ENCODE data around the gene ASXL2. TPM values are rescaled to one million over a fixed set of nuclear protein-coding genes. Genes with fewer than 3 reads are reported as not detected.

ASXL2 gene
- total RNA-seq, 1 donor from 2014 or later: 25.8 TPM

- H4K20me1 ChIP-seq (ENCODE audit: insufficient read depth, low read length): peaks cover 63% of the 10 kb centered on the region
- no peaks in the 10 kb centered on the region for H3K27me3 Mint-ChIP-seq (ENCODE audit: low read depth, unreplicated experiment)
- FAIRE-seq: no peak
Observed at GRCh38 chr2:25810428-25810827, 67.9 kb downstream of the ASXL2 start.

GRCh38 chr2:25809646-25810045, 68.6 kb downstream of the ASXL2 start:
- Mint-ChIP-seq H3K27me3 (ENCODE audit: low read depth, unreplicated experiment) (no peaks in the 10 kb centered on the region), H3K36me3 (ENCODE audit: low read depth, unreplicated experiment) (peaks cover 2% of the 10 kb centered on the region), H3K9me3 (ENCODE audit: unreplicated experiment) (no peaks in the 10 kb centered on the region), H3K27ac (ENCODE audit: unreplicated experiment) (no peak overlapping the region), H3K4me3 (ENCODE audit: unreplicated experiment) (no peak overlapping the region), H3K4me1 (ENCODE audit: low read depth, unreplicated experiment) (peaks cover 9% of the 10 kb centered on the region)
- no peak for FAIRE-seq
- TF ChIP-seq CTCF (IDR thresholded peaks at IDR 0.05; ENCODE audit: insufficient read depth, low read depth, low read length): no peak
- no peak for TF ChIP-seq EZH2 (IDR thresholded peaks at IDR 0.05; ENCODE audit: insufficient read depth, low read length)
- Histone ChIP-seq H3K36me3 (ENCODE audit: insufficient read depth, low read length) (peaks cover 4% of the 10 kb centered on the region), H2AFZ (ENCODE audit: low read depth, low read length) (no peak overlapping the region), H3K27me3 (ENCODE audit: insufficient read depth, low read length) (no peaks in the 10 kb centered on the region), H3K4me2 (ENCODE audit: low read length) (no peak overlapping the region), H4K20me1 (ENCODE audit: insufficient read depth, low read length) (peaks cover 56% of the 10 kb centered on the region), H3K9ac (ENCODE audit: low read length) (no peak overlapping the region), H3K27ac (ENCODE audit: low read depth, low read length) (no peak overlapping the region), H3K9me3 (ENCODE audit: insufficient read depth, low read depth, low read length) (no peaks in the 10 kb centered on the region), H3K79me2 (ENCODE audit: insufficient read depth, low read length) (peaks cover 23% of the 10 kb centered on the region), H3K4me3 (ENCODE audit: insufficient read depth, low read depth, low read length) (no peak overlapping the region), H3K4me1 (ENCODE audit: insufficient read depth, low read length) (peaks cover 3% of the 10 kb centered on the region)
- DNase-seq (ENCODE audit: low read depth): no peak

More at GRCh38 chr2:25810428-25810827, 67.9 kb downstream of the ASXL2 start:
- H3K9me3 ChIP-seq (ENCODE audit: insufficient read depth, low read depth, low read length): no peaks in the 10 kb centered on the region
- no peak overlapping the region for H3K27ac Mint-ChIP-seq (ENCODE audit: unreplicated experiment)
- H3K27ac ChIP-seq (ENCODE audit: low read depth, low read length): no peak overlapping the region
- peaks cover 2% of the 10 kb centered on the region for H3K36me3 Mint-ChIP-seq (ENCODE audit: low read depth, unreplicated experiment)
- no peak overlapping the region for H3K9ac ChIP-seq (ENCODE audit: low read length)
- H3K36me3 ChIP-seq (ENCODE audit: insufficient read depth, low read length): peaks cover 4% of the 10 kb centered on the region
- H3K4me3 Mint-ChIP-seq (ENCODE audit: unreplicated experiment): no peak overlapping the region
- TF ChIP-seq CTCF (IDR thresholded peaks at IDR 0.05; ENCODE audit: insufficient read depth, low read depth, low read length) (no peak), EZH2 (IDR thresholded peaks at IDR 0.05; ENCODE audit: insufficient read depth, low read length) (no peak)
- DNase-seq (ENCODE audit: low read depth): no peak
- no peak overlapping the region for H3K4me3 ChIP-seq (ENCODE audit: insufficient read depth, low read depth, low read length)
- peaks cover 12% of the 10 kb centered on the region for H3K4me1 Mint-ChIP-seq (ENCODE audit: low read depth, unreplicated experiment)
- no peak overlapping the region for H2AFZ ChIP-seq (ENCODE audit: low read depth, low read length)
- H3K4me1 ChIP-seq (ENCODE audit: insufficient read depth, low read length): peaks cover 3% of the 10 kb centered on the region
- no peaks in the 10 kb centered on the region for H3K9me3 Mint-ChIP-seq (ENCODE audit: unreplicated experiment)
- no peak overlapping the region for H3K4me2 ChIP-seq (ENCODE audit: low read length)
- H3K79me2 ChIP-seq (ENCODE audit: insufficient read depth, low read length): peaks cover 28% of the 10 kb centered on the region
- no peaks in the 10 kb centered on the region for H3K27me3 ChIP-seq (ENCODE audit: insufficient read depth, low read length)

- Histone ChIP-seq H3K4me3 (ENCODE audit: insufficient read depth, low read depth, low read length) (no peak overlapping the region), H3K79me2 (ENCODE audit: insufficient read depth, low read length) (peaks cover 16% of the 10 kb centered on the region), H3K4me1 (ENCODE audit: insufficient read depth, low read length) (peaks cover 3% of the 10 kb centered on the region), H3K9ac (ENCODE audit: low read length) (no peak overlapping the region), H2AFZ (ENCODE audit: low read depth, low read length) (no peak overlapping the region), H3K27ac (ENCODE audit: low read depth, low read length) (no peak overlapping the region), H4K20me1 (ENCODE audit: insufficient read depth, low read length) (peaks cover 43% of the 10 kb centered on the region), H3K4me2 (ENCODE audit: low read length) (no peak overlapping the region), H3K36me3 (ENCODE audit: insufficient read depth, low read length) (peaks cover 14% of the 10 kb centered on the region), H3K27me3 (ENCODE audit: insufficient read depth, low read length) (no peaks in the 10 kb centered on the region), H3K9me3 (ENCODE audit: insufficient read depth, low read depth, low read length) (no peaks in the 10 kb centered on the region)
- no peaks in the 10 kb centered on the region for H3K9me3 Mint-ChIP-seq (ENCODE audit: unreplicated experiment)
- H3K36me3 Mint-ChIP-seq (ENCODE audit: low read depth, unreplicated experiment): peaks cover 13% of the 10 kb centered on the region
- H3K4me3 Mint-ChIP-seq (ENCODE audit: unreplicated experiment): no peak overlapping the region
- no peak for TF ChIP-seq CTCF (IDR thresholded peaks at IDR 0.05; ENCODE audit: insufficient read depth, low read depth, low read length)
- no peak for TF ChIP-seq EZH2 (IDR thresholded peaks at IDR 0.05; ENCODE audit: insufficient read depth, low read length)
- H3K4me1 Mint-ChIP-seq (ENCODE audit: low read depth, unreplicated experiment): peaks cover 9% of the 10 kb centered on the region
- H3K27ac Mint-ChIP-seq (ENCODE audit: unreplicated experiment): peak overlapping the region; percentile 35
- no peaks in the 10 kb centered on the region for H3K27me3 Mint-ChIP-seq (ENCODE audit: low read depth, unreplicated experiment)
- FAIRE-seq (no peak), DNase-seq (ENCODE audit: low read depth) (peak; percentile 33)
Observed at GRCh38 chr2:25808006-25808383, 70.3 kb downstream of the ASXL2 start.

Data from astrocyte (in vitro differentiated cells and primary cell).